H1 (cell line): ENCODE measurements around the gene TRIM28. TPM values are rescaled to one million over a fixed set of nuclear protein-coding genes. Genes with fewer than 3 reads are reported as not detected.
A peak's percentile ranks its signal among the peaks of the same experiment; 100 is the strongest.

Experiments
- BCL11A ChIP-seq, 2 experiments: IDR thresholded peaks; one replicate each; pipeline ENCODE4 v1.6.1; 2011; ENCODE audit warnings: low read depth in 2 of 2, low read length in 2 of 2, mild to moderate bottlenecking in 2 of 2
- CHD7 ChIP-seq: fragments of 300-600 bp; sonication (generic); IDR thresholded peaks from 2 replicates; pipeline ENCODE4 v1.7.1; 2012; ENCODE audit warnings: low read length, moderate library complexity, mild to moderate bottlenecking, inconsistent platforms; ENCODE audit not compliant: insufficient replicate concordance
- CTBP2 ChIP-seq: IDR thresholded peaks from 2 replicates; pipeline ENCODE4 v1.7.0; 2011; ENCODE audit warnings: borderline replicate concordance, mild to moderate bottlenecking, moderate library complexity, mixed read lengths, low read length; ENCODE audit not compliant: insufficient read depth, insufficient read length
- E2F6 ChIP-seq: IDR thresholded peaks from 2 replicates; pipeline ENCODE4 v1.6.1; 2012; ENCODE audit warnings: inconsistent platforms
- GABPA ChIP-seq: IDR thresholded peaks from 2 replicates; pipeline ENCODE4 v1.6.1; 2011; ENCODE audit warnings: mild to moderate bottlenecking, low read length, moderate library complexity, borderline replicate concordance; ENCODE audit not compliant: insufficient read depth
- KDM4A ChIP-seq: IDR thresholded peaks from one replicate; pipeline ENCODE4 v1.7.1; 2012; ENCODE audit warnings: low read depth, mild to moderate bottlenecking, moderate library complexity, low read length, inconsistent platforms; ENCODE audit not compliant: severe bottlenecking
- KDM5A ChIP-seq: fragments of 200-600 bp; IDR thresholded peaks from 2 replicates; pipeline ENCODE4 v1.7.1; 2012; ENCODE audit warnings: mild to moderate bottlenecking, low read length, inconsistent platforms, mixed read lengths
- PHF8 ChIP-seq: fragments of 200-600 bp; sonication (generic); conservative IDR thresholded peaks from 2 replicates; pipeline ENCODE4 v1.7.1; 2012; ENCODE audit warnings: low read depth, mild to moderate bottlenecking, inconsistent platforms, low read length, moderate library complexity
- SP2 ChIP-seq: IDR thresholded peaks from 2 replicates; pipeline ENCODE4 v1.6.1; 2012; ENCODE audit warnings: mild to moderate bottlenecking, low read length, inconsistent platforms
- TAF7 ChIP-seq: optimal IDR thresholded peaks from 2 replicates; pipeline ENCODE3; 2011; ENCODE audit warnings: low read depth, mild to moderate bottlenecking, inconsistent platforms, low read length, moderate library complexity, borderline replicate concordance
- TCF12 ChIP-seq: IDR thresholded peaks from 2 replicates; pipeline ENCODE4 v1.6.1; 2011; ENCODE audit warnings: low read depth, mild to moderate bottlenecking, low read length
- polyA plus RNA-seq, 7 experiments: library from polyadenylated mRNA; depleted of rRNA in 3 of 7; stranded (reverse) in 5 of 7; unstranded in 2 of 7; fragments of >200 nt in 5 of 7; fragments of 200-250 nt in 2 of 7; gene quantifications; 1 replicate in 5 of 7; 2 replicates in 1 of 7; 4 replicates in 1 of 7; pipeline versions ENCODE4 v1.2.1 to v1.2.3, GENCODE V29; 2011 to 2013; ENCODE audit warnings: missing spikeins in 2 of 7, mixed read lengths in 2 of 7
- total RNA-seq: library from RNA; stranded (reverse); fragmentation: NEBNext Ultra II Directional; extraction: Animal tissue kit (Norgen Biotek cat#: 25700); gene quantifications from 2 replicates; pipeline ENCODE4 v1.2.1, GENCODE V29; 2021

TRIM28 gene
- total and polyA plus RNA-seq, 2 of the 8 experiments (the other 6 are each of a cell fraction or from before 2014, with no cell fraction given), result 1,433 to 1,442 TPM

GRCh38 chr19:58519087-58519354 lies 24.8 kb upstream of the TRIM28 start (continued):
- TF ChIP-seq TAF7, result no peak
- TF ChIP-seq KDM4A, result peak; percentile 8
- TF ChIP-seq PHF8, result no peak
- TF ChIP-seq TCF12, result no peak
- no peak for TF ChIP-seq CHD7
- TF ChIP-seq KDM5A, result no peak
- TF ChIP-seq GABPA, result no peak
- TF ChIP-seq CTBP2, result no peak
- no peak for TF ChIP-seq BCL11A (IDR thresholded peaks at IDR 0.05; ENCODE audit: low read depth in 2 of 2, low read length in 2 of 2)
- TF ChIP-seq E2F6, result peak; percentile 47; the same call in 1 of the 2 replicates
- no peak for TF ChIP-seq SP2
